ENCODE measurements around the gene MTX2.

MTX2 gene

GRCh38 chr2:176239031-176239430 lies 30.2 kb upstream of the MTX2 start:
- Histone ChIP-seq H3K27me3 (peaks cover 74% of the 10 kb centered on the region), H3K27ac (no peak overlapping the region), H3K36me3 (no peaks in the 10 kb centered on the region), H3K4me1 (ENCODE audit: control insufficient read depth in 1 of 2, insufficient read depth in 1 of 2, low read depth in 1 of 2, low read length in 1 of 2) (no peaks in the 10 kb centered on the region), H3K4me3 (ENCODE audit: low read depth in 1 of 2, low read length in 1 of 2) (no peak overlapping the region), H3K9me3 (no peaks in the 10 kb centered on the region)
- no peak for TF ChIP-seq CTCF (IDR thresholded peaks at IDR 0.05)

GRCh38 chr2:176240301-176240700 lies 28.9 kb upstream of the MTX2 start:
- Histone ChIP-seq H3K4me3 (ENCODE audit: low read depth in 1 of 2, low read length in 1 of 2) (no peak overlapping the region), H3K36me3 (no peaks in the 10 kb centered on the region), H3K4me1 (ENCODE audit: control insufficient read depth in 1 of 2, insufficient read depth in 1 of 2, low read depth in 1 of 2, low read length in 1 of 2) (no peaks in the 10 kb centered on the region), H3K27ac (no peak overlapping the region), H3K9me3 (no peaks in the 10 kb centered on the region), H3K27me3 (peaks cover 77% of the 10 kb centered on the region)
- TF ChIP-seq CTCF (IDR thresholded peaks at IDR 0.05) = no peak

- Histone ChIP-seq H3K4me3 (ENCODE audit: low read depth in 1 of 2, low read length in 1 of 2) (no peak overlapping the region), H3K4me1 (ENCODE audit: control insufficient read depth in 1 of 2, insufficient read depth in 1 of 2, low read depth in 1 of 2, low read length in 1 of 2) (no peaks in the 10 kb centered on the region), H3K36me3 (no peaks in the 10 kb centered on the region), H3K27me3 (peaks cover 78% of the 10 kb centered on the region), H3K9me3 (no peaks in the 10 kb centered on the region), H3K27ac (no peak overlapping the region)
- no peak for TF ChIP-seq CTCF (IDR thresholded peaks at IDR 0.05)
Observed at GRCh38 chr2:176242276-176242675, 27.0 kb upstream of the MTX2 start.

GRCh38 chr2:176246331-176246730 lies 22.9 kb upstream of the MTX2 start:
- no peaks in the 10 kb centered on the region for H3K9me3 ChIP-seq
- H3K4me3 ChIP-seq (ENCODE audit: low read depth in 1 of 2, low read length in 1 of 2) = no peak overlapping the region
- H3K27me3 ChIP-seq = peaks cover 82% of the 10 kb centered on the region
- TF ChIP-seq CTCF (IDR thresholded peaks at IDR 0.05) = no peak
- no peaks in the 10 kb centered on the region for H3K4me1 ChIP-seq (ENCODE audit: control insufficient read depth in 1 of 2, insufficient read depth in 1 of 2, low read depth in 1 of 2, low read length in 1 of 2)
- no peak overlapping the region for H3K27ac ChIP-seq
- no peaks in the 10 kb centered on the region for H3K36me3 ChIP-seq

GRCh38 chr2:176247859-176248258 lies 21.4 kb upstream of the MTX2 start:
- no peak for TF ChIP-seq CTCF (IDR thresholded peaks at IDR 0.05)
- no peak overlapping the region for H3K4me3 ChIP-seq (ENCODE audit: low read depth in 1 of 2, low read length in 1 of 2)
- H3K4me1 ChIP-seq (ENCODE audit: control insufficient read depth in 1 of 2, insufficient read depth in 1 of 2, low read depth in 1 of 2, low read length in 1 of 2) = no peaks in the 10 kb centered on the region
- H3K27me3 ChIP-seq = peaks cover 81% of the 10 kb centered on the region
- H3K27ac ChIP-seq = no peak overlapping the region
- H3K9me3 ChIP-seq = no peaks in the 10 kb centered on the region
- H3K36me3 ChIP-seq = no peaks in the 10 kb centered on the region

GRCh38 chr2:176251928-176252327 lies 17.3 kb upstream of the MTX2 start:
- no peaks in the 10 kb centered on the region for H3K4me1 ChIP-seq (ENCODE audit: control insufficient read depth in 1 of 2, insufficient read depth in 1 of 2, low read depth in 1 of 2, low read length in 1 of 2)
- peaks cover 49% of the 10 kb centered on the region for H3K27me3 ChIP-seq
- H3K27ac ChIP-seq = no peak overlapping the region
- H3K9me3 ChIP-seq = no peaks in the 10 kb centered on the region
- H3K36me3 ChIP-seq = no peaks in the 10 kb centered on the region
- no peak for TF ChIP-seq CTCF (IDR thresholded peaks at IDR 0.05)
- H3K4me3 ChIP-seq (ENCODE audit: low read depth in 1 of 2, low read length in 1 of 2) = no peak overlapping the region

Measured in neutrophil (primary cell).